HG03066 (cell line): Measurements from ENCODE around the gene NAAA.
"Not testable (repeated sequence)": the region's sequence is repeated elsewhere in the genome, so short reads cannot be mapped to it uniquely, and the experiment has no call there.

Source experiments
- ATAC-seq: cut with Tn5 transposase; IDR thresholded peaks from one replicate; pipeline ENCODE4 v1.9.1; 2021; ENCODE audit warnings: low read depth; ENCODE audit not compliant: unreplicated experiment

Gene NAAA

DNA sequence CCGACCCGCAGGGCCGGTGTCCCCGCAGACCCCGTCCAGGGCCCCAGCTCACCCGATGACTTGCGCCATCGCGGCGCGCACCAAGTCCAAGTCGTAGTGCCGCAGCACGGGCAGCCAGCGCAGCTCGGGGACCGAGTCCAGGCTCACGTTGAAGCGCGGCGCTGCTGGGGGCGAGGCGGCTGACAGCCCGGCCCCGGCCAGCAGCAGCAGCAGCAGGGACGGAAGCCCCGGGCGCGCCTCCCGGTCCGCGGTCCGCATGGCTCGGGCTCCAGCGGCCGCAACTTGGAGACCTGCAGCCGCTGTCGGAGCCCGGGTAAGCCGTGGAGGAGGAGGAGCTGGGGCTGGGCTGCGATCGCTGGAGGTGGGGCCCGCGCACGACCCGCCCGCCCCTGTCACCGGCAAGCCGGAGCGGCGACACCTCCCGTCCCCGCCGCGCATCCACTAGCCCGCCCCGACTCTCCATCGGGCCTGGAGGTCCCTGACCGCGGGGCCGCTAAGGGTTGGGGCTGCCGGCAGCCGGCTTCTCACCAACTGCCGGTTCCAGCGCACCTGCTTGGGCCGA is at the start of gene NAAA:
Gene NAAA, minus strand, starts transcription at position 322 of the 562 bp plus-strand sequence. Its CDS starts 64 bp downstream, at position 258.
- peak; percentile 77 for ATAC-seq

DNA sequence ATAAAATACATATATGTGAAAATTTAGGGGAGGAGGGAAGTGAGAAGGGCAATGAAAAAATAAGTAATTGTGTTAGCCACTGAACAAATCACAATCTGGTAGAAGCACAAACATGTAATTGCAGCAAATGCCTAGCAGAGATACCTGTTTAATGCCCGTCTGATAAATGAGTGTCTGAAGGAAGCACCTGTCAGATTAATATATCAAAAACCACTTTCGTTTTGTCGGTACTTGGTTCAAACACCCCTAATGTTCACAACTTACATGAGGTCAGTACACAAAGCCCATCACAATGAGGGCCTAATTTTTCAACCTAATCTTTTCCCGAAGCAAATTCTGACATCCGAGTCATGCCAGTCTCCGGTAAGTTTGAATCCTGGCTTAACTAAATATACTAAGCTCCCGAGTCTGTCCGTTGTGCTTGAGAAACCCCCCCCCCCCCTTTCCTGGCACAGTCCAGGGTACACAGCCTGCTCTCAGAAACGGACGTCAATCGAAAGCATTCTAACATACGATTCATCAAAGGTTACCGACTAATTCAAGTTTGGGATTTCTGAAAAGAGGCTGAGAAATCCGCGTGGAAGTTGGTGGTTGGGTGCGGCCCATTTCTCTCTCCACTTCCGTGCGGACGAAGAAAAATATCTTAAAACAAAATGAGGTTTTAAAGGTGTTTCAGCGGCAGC is 49.2 kb upstream of the NAAA start:
- no peak for ATAC-seq

DNA sequence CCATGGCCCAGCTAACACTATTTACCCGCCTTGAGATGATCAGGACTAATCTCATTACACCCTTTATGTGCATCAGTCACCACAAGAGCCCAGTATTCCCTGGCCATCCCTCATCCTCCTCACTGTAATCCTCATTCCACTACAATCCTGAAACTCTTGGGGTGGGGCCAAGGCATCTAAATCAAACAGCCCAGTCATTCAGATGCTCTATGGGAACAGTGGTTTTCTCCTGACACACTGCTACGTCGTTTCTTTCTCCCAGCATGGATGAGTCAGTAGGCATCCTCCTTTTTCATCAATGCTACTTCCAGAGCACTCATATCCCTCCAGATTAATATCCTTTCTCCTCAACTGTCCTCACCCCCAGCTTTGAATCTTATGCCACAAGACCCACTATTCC is 44.3 kb upstream of the NAAA start:
- ATAC-seq, result no peak

DNA sequence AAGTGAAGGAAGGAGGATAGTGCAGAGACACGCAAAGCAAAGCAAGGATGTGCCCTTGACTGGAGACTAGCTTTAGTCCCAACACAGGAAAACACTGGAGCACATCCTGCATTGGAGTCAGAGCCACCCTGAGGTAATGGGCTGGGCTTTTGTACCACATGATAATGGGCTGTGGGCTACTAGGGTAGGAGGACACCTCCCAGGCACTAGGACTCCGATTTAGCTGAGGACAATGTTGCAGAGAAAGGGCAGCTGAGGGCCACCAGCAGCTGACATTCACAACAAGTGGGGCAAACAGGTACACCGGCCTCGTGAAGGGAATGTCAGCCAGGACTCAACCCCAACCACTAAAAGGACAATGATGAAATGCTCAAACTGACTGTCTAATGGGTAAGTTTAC is 39.8 kb upstream of the NAAA start:
- no peak for ATAC-seq

DNA sequence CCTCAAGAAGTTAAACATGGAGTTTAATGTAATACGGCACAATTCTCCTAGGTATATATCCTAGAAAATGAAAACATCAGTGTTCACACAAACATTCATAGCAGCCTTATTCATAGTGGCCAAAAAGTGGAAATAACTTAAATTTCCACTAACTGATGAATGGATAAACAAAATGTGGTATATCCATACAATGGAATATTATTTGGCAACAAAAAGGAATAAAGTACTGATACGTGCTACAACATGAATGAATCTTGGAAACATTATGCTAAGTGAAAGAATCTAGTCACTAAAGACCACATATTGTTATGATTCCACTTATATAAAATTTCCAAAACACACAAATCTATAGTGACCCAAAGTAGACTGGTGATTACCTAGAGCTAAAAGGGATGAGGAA is 35.4 kb upstream of the NAAA start:
- no peak for ATAC-seq

DNA sequence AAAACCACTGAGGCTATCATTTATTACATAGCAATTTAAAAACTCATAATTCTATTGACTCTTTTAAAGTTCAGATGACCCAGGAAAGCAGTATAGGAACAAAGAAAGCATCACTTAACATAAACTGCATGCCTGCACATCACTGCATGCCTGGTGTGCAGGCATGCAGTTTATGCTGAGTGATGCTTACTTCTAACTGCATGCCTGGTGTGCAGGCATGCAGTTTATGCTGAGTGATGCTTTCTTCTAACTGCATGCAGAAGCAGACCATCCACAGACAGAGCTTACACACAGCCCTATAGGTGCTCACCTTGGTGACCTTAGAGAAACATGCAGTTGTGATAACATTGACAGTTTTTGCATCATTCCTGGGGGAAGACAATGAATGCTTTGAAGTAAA is 33.0 kb upstream of the NAAA start:
- no peak for ATAC-seq

DNA sequence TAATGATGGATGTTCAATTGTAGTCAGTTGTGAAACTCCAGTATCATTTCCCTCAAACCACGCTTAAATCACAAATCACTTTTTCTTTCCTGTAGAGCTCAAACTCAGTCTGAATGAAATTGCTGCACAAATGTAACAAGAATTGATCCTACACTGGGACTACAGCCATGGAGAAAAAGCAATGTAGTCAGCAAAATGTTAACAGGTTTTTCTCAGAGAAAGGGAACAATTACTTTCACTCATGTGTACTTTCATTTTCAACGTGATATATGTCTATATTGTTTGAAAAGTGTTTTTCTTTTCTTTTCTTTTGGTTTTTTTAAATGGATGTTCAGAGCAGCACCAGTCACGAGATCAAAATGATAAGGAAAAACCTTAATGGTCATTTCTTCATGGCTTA is 27.3 kb upstream of the NAAA start:
- no peak for ATAC-seq

DNA sequence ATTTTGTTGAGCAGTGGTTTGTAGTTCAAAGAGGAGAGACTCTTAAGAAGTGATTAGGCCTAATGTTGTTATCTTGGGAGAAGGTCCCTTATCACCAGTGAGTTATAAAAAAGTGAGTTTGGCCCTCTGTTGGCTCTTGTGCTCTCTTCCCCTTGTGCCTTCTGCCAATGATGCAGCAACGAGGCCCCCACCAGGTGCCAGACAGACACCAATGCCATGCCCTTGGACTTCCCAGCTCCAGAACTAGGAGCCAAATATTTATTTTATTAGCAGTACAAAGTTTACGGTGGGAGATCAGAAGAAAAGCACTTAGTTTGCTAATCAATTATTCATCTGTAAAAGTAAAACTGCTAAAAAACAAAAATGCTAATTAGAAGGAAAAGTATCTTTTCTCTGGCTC is 22.7 kb upstream of the NAAA start:
- ATAC-seq, result no peak

DNA sequence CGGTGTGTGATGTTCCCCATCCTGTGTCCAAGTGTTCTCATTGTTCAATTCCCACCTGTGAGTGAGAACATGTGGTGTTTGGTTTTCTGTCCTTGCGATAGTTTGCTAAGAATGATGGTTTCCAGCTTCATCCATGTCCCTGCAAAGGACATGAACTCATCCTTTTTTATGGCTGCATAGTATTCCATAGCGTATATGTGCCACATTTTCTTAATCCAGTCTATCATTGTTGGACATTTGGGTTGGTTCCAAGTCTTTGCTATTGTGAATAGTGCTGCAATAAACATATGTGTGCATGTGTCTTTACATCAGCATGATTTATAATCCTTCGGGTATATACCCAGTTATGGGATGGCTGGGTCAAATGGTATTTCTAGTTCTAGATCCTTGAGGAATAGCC is 21.3 kb upstream of the NAAA start:
- ATAC-seq, result not testable (repeated sequence)

DNA sequence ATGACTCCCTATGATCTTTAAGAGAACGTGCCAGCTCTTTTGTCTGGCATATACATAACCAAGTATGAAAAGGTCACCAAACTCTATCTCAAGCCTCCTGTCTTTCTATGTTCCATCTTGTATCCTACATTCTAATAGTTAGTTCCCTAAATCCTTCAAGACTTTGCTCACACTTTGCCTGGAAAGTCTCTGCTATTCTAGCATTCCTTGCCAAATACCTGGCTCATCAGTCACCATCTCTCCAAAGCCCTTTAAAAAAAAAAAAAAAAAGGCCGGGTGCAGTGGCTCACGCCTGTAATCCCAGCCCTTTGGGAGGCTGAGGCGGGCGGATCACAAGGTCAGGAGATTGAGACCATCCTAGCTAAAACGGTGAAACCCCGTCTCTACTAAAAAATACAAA is 17.7 kb upstream of the NAAA start:
- not testable (repeated sequence) for ATAC-seq

DNA sequence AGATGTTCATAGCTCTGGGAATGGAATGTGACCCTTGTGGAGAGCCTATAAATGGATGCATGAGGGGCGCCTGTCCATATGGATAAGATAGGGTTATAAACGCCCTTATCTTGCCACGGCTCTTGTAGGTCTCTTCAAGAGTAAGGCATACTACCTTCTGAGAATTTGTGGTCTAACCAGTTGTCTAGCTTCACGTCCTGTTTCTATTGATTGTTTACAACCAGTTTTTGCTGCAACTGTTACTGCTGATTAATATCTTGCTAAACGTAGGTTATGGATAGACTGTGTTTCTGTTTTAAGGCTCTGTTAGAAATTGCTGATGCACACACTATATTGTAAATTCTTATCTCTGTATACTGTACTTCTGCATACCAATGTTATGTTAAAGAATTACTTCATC is 14.0 kb upstream of the NAAA start:
- not testable (repeated sequence) for ATAC-seq

DNA sequence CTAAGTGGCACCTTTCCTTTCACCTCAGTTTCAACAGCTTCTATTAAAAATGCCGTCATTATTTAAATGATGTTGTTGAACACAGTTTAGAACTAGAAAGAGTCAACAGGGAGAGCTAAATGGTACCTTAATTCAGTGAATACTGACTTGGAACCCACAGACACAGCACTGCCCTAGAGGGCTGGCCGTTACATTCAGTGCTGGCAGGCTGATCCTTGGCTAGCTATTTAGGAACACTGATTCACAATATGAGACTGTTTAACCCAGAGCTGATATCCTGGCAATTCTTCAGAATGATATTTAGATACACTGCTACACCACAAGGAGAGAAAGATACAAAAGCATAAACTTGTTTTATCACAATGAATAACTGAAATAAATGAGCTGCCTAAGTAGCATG is 12.7 kb upstream of the NAAA start:
- ATAC-seq, result no peak

DNA sequence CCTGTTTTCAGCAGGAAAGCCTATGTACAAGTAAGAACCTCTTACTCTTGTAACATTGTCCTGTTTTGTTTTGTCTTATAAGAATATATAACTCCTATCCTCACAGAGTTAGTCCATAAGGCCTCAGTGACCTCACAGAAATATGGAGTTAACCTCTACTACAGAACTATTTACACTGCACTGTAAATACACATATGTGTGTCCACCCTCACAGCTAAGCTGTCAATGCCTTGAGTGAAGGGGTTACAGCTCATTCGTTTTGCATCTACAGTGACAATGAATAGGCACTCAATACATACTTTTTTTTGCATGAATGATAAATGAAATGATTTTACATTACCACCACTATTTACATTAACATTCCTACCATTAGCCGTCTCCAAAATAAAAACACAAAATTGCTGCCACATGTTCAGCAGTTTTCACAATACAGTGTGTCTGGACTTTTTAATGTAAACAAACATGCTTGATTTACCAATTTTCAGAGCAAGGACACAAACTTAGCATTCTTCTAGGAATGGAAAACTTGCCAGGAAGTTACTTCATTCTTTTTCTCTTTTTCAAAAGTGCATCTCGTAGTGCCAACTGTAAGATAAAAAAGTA is 9.5 kb upstream of the NAAA start:
- ATAC-seq, result no peak

DNA sequence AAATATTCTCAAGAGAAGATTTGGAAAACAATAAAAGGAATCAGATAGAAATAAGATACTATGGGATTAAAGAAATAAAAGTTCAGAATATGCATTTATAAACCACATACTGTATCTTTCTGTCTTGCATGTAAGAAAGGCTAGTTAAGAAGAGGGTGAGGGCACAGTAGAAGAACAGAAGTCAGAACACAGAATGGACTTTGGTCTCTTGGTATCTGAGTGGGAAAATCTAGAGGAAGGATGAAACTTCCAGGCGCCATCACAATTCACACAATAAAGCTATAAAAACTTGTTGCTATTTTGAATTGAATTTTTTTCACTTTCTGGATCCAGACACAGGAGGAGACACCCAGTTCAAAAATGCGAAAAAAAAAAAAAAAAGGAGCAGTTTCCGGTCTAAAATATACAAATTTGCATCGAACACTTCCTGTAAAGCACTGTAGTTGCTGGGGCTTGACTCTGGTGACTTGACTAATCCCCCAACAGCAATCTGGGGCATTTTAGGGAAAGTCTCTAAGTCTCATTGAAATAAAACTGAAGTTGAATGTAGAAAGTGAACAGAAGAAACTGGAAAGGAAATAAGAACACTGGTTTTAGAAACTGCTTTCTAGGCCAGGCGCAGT is 8.1 kb upstream of the NAAA start:
- ATAC-seq, result peak; percentile 89

DNA sequence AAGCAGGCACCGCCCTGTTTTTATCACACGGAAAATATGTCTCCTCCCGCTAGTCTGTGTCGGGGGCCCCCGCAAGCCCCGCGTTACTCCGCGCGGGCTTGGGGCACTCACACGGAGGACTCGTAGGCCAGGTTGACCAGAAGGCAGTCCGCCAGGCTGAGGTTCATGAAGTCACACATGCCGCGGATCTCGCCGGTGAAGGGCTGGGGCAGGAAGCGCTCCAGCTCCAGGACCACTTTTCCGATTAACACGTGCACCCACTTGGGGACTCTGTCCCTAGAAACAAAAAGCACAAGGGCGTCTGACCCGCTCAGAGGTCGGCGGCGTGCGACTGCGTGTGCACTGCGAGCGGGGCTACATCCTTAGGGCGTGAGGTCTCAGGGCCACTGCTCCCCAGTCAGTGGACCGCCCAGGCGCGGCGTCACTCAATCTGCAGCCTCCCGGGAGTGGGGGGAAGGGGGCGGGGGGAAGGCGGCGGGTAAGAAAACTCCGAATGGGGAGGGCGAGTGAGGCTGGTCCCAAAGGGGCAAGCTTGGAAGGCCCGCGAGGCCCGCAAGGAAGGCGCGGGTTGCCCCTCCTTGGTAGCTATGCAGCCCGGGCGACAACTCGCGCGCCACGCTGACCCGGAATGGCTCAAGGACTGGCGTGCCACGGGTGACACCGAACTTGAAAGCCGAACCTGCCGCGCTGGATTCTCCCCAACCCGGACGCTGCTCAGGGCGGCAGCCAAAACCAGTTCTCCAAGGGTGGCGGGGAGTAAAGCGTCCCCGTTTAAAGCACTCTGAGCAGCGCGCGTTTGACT is 722 bp downstream of the NAAA start:
- ATAC-seq, result peak; percentile 64

DNA sequence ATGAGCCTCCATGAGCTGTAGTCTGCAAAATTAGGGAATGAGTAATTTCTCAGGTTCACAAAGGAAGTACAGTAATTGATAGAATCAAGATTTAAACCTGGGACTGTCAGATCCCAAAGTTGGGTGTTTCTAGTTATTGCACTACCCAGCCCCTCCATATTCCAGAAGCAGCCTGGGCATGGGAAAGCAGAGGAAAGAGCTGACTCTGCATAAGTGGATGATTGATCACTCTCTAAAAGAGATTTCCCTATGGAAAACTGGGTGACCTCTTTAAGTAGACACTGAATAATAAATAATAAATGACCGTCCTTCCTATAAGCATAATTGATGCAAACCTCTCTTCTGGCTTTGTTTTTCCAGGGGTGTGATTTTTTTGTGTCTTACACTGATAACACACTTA is 5.2 kb downstream of the NAAA start:
- ATAC-seq, result no peak

DNA sequence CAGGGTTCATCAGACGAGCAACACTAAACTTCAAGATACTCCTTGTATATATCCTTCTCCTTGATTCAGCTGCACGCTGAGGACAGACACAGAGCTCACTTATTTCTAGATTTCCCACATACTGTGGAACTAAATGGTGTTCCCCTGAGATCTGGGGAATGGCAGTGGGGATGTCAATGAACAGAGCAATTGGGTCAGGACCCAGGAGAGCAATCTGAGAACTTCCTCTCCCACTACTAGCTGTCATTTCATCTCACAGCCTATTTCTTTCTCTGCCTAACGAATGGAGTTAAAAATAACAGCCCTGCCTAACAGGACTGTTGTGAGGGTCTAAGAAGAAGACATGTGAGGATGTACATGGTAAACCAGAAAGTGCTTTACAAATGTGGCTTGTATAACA is 10.7 kb downstream of the NAAA start:
- no peak for ATAC-seq

DNA sequence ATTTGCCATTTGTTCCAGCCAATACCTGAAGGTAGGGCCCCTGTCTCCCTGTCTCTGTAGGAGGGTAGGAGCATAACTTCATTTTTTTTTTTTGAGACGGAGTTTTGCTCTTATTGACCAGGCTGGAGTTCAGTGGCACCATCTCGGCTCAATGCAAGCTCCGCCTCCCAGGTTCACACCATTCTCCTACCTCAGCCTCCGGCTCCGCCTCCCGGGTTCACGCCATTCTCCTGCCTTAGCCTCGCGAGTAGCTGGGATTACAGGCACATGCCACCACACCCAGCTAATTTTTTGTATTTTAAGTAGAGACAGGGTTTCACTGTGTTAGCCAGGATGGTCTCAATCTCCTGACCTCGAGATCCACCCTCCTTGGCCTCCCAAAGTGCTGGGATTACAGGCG is 15.9 kb downstream of the NAAA start:
- ATAC-seq, result not testable (repeated sequence)

DNA sequence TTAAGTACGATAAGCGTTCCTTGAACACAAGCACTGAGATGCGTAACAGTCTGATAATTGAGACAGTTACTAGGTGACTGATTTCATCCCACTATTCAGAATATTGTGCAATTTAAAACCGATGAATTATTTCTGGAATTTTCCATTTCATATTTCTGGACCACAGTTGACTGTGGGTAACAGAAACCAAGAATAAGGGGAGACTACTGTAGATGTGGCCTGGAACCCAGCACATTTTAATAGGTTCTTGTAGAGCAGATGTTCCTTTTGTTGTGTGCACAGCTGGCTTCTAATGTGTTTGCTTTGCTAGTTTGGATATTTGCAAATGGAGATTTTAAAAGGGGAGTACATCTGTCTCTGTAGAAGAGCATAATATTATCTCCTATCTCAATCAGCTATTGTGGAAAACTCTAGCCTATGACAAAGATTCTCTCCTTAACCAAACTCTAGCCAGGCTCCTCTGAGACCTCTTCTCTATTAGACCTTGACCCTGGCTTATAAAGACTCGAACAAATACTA is 16.4 kb downstream of the NAAA start:
- no peak for ATAC-seq

DNA sequence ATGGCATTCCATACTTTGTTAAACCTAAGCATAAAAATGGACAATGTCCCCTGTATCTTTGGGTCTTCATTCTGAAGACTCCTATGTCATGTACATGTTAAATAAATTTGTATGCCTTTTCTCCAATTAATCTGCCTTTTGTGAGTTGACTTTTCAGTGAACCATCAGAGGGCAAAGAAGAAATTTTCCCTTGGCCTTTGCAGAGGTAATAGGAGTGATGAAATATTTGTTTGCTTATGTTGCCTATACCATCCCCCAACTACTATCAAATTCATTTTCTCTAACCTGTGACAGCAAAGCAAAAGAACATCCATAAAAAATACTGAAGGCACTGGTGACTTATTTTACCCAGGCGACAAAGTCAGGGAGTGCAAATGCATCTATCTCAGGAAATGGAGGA is 18.2 kb downstream of the NAAA start:
- no peak for ATAC-seq

DNA sequence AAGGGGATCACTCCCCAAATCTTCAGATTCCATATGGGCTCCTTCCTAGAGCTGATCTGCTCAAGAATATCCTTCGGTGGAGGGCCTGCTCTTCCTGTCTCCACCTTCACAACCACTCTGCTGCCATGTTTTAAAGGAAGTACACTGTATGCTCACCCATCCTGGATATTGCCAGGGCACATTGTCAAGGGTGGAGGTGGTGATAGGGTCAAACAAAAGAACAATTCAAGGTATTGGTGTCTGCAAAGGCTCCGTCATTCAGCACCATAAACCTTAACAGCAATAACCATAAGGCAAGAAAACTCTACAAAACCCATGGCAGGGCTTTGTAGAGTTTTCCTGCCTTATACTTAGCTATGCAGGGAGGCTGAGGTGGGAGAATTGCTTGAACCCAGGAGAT is 18.9 kb downstream of the NAAA start:
- ATAC-seq, result no peak
